Gastroesophageal sphincter (tissue), 3 donors: ENCODE measurements around the gene GMNN.

Experiments
- EP300 ChIP-seq: sonication (generic); formaldehyde crosslinking; IDR thresholded peaks from one replicate; pipeline ENCODE4 v1.6.1; 2017; ENCODE audit warnings: antibody characterized with exemption, mild to moderate bottlenecking
- POLR2AphosphoS5 ChIP-seq: sonication (generic); formaldehyde crosslinking; IDR thresholded peaks from one replicate; pipeline ENCODE4 v1.6.1; 2017; ENCODE audit warnings: antibody characterized with exemption
- TF ChIP-seq, protein P1 (sequence below), 4 experiments: fragments of 200-600 bp in 2 of 4; fragments of 450-650 bp in 2 of 4; sonication (generic) in 1 of 4; IDR thresholded peaks; one replicate each; pipeline ENCODE4 v1.5.1; 2017 to 2019; ENCODE audit warnings: antibody characterized with exemption in 4 of 4, mild to moderate bottlenecking in 2 of 4, moderate library complexity in 2 of 4

DNA sequence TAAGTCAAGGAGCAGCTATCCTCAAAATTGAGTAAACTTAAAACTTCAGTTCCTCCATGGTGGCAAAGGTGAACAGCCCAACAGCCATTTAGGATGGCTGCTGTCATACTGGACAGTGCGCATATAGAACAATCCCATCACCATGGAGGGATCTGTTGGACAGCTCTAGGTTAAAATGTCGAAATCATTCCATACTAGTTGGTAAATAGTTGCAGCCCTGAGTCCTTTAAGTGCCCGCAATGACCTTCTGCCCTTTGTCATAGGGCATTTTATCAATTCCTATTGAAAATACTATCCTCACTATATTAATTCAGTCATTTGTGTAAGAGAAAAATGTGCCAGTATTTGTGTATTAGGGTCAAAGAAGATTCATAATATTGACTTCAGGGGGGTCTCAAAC is 32.8 kb downstream of the GMNN start:
- TF ChIP-seq, protein P1, sequence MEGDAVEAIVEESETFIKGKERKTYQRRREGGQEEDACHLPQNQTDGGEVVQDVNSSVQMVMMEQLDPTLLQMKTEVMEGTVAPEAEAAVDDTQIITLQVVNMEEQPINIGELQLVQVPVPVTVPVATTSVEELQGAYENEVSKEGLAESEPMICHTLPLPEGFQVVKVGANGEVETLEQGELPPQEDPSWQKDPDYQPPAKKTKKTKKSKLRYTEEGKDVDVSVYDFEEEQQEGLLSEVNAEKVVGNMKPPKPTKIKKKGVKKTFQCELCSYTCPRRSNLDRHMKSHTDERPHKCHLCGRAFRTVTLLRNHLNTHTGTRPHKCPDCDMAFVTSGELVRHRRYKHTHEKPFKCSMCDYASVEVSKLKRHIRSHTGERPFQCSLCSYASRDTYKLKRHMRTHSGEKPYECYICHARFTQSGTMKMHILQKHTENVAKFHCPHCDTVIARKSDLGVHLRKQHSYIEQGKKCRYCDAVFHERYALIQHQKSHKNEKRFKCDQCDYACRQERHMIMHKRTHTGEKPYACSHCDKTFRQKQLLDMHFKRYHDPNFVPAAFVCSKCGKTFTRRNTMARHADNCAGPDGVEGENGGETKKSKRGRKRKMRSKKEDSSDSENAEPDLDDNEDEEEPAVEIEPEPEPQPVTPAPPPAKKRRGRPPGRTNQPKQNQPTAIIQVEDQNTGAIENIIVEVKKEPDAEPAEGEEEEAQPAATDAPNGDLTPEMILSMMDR (IDR thresholded peaks at IDR 0.05) = no peak
- TF ChIP-seq EP300 (no peak), POLR2AphosphoS5 (no peak)
